HEK293 (cell line): ENCODE measurements around the gene TNNI3K.

Experiments
- CTCF ChIA-PET: fragments of 350-600 bp; formaldehyde crosslinking; extraction: SDS; loops from one replicate; lab custom pipeline; 2021; ENCODE audit warnings: antibody characterized with exemption; lab: Yijun Ruan, JAX
- POLR2A ChIA-PET: fragments of 300-600 bp; formaldehyde crosslinking; extraction: SDS; loops from one replicate; lab custom pipeline; 2020; ENCODE audit warnings: antibody characterized with exemption, inconsistent platforms; lab: Yijun Ruan, JAX
- H3K27ac ChIP-seq: fragments of 200-500 bp; sonication (Bioruptor generic); 2 replicates; pipeline ENCODE4 v1.5.1; 2014; ENCODE audit warnings: low read depth, low read length, control low read depth, inconsistent platforms; ENCODE audit errors: extremely low read depth
- H3K36me3 ChIP-seq, 2 experiments: fragments of 200-500 bp in 1 of 2; sonication (Bioruptor generic) in 1 of 2; 1 replicate in 1 of 2; 2 replicates in 1 of 2; pipeline ENCODE4 v1.5.1; 2014 to 2017; ENCODE audit warnings: inconsistent platforms in 2 of 2, low read length in 2 of 2; ENCODE audit not compliant: control insufficient read depth in 2 of 2, insufficient read depth in 1 of 2
- H3K4me1 ChIP-seq: fragments of 200-500 bp; sonication (Bioruptor generic); 2 replicates; pipeline ENCODE4 v1.5.1; 2014; ENCODE audit warnings: mild to moderate bottlenecking, low read length, inconsistent platforms; ENCODE audit not compliant: control insufficient read depth, insufficient read depth
- H3K4me3 ChIP-seq: 2 replicates; pipeline ENCODE4 v1.5.1; 2011; ENCODE audit warnings: low read depth, mild to moderate bottlenecking, control low read depth, low read length, moderate library complexity
- H3K9me3 ChIP-seq: fragments of 200-500 bp; sonication (Bioruptor generic); 2 replicates; pipeline ENCODE4 v1.5.1; 2014; ENCODE audit warnings: low read depth, low read length, inconsistent platforms; ENCODE audit not compliant: control insufficient read depth, insufficient read depth
- RBAK ChIP-seq: fragments of 450-650 bp; formaldehyde crosslinking; IDR thresholded peaks from 2 replicates; pipeline ENCODE4 v1.5.1; 2016; ENCODE audit warnings: missing biosample characterization, missing genetic modification characterization
- ZBTB1 ChIP-seq: fragments of 450-650 bp; formaldehyde crosslinking; IDR thresholded peaks from 2 replicates; pipeline ENCODE4 v1.5.1; 2016; ENCODE audit warnings: missing biosample characterization, missing genetic modification characterization
- ZBTB21 ChIP-seq: fragments of 450-650 bp; formaldehyde crosslinking; IDR thresholded peaks from 2 replicates; pipeline ENCODE4 v1.5.1; 2017; ENCODE audit warnings: missing biosample characterization, missing genetic modification characterization
- ZBTB7A ChIP-seq: fragments of 450-650 bp; formaldehyde crosslinking; IDR thresholded peaks from 2 replicates; pipeline ENCODE4 v1.5.1; 2016; ENCODE audit warnings: low read depth, missing biosample characterization, missing genetic modification characterization
- ZEB2 ChIP-seq: fragments of 450-650 bp; formaldehyde crosslinking; IDR thresholded peaks from 2 replicates; pipeline ENCODE4 v1.5.1; 2016; ENCODE audit warnings: missing biosample characterization, missing genetic modification characterization
- ZNF114 ChIP-seq: fragments of 450-650 bp; formaldehyde crosslinking; IDR thresholded peaks from 2 replicates; pipeline ENCODE4 v1.5.0; 2017; ENCODE audit warnings: missing biosample characterization, missing genetic modification characterization
- ZNF155 ChIP-seq: fragments of 450-650 bp; formaldehyde crosslinking; IDR thresholded peaks from 2 replicates; pipeline ENCODE4 v1.5.1; 2016; ENCODE audit warnings: missing biosample characterization, missing genetic modification characterization
- ZNF2 ChIP-seq: fragments of 450-650 bp; formaldehyde crosslinking; IDR thresholded peaks from 2 replicates; pipeline ENCODE4 v1.5.1; 2016; ENCODE audit warnings: missing biosample characterization, missing genetic modification characterization
- ZNF211 ChIP-seq: fragments of 450-650 bp; formaldehyde crosslinking; IDR thresholded peaks from 2 replicates; pipeline ENCODE4 v1.5.1; 2016; ENCODE audit warnings: low read depth, missing biosample characterization, missing genetic modification characterization
- ZNF239 ChIP-seq: fragments of 450-650 bp; formaldehyde crosslinking; IDR thresholded peaks from 2 replicates; pipeline ENCODE4 v1.5.1; 2016; ENCODE audit warnings: missing biosample characterization, missing genetic modification characterization
- ZNF274 ChIP-seq, 2 experiments: fragments of 200-500 bp in 1 of 2; fragments of 450-650 bp in 1 of 2; sonication (Bioruptor generic) in 1 of 2; formaldehyde crosslinking in 1 of 2; IDR thresholded peaks; 2 replicates each; pipeline versions ENCODE4 v1.5.1 to v1.6.1; 2014 to 2016; ENCODE audit warnings: borderline replicate concordance in 1 of 2, inconsistent platforms in 1 of 2, low read length in 1 of 2, missing biosample characterization in 1 of 2, missing genetic modification characterization in 1 of 2
- ZNF335 ChIP-seq: fragments of 450-650 bp; formaldehyde crosslinking; conservative IDR thresholded peaks from 2 replicates; pipeline ENCODE4 v1.5.1; 2016; ENCODE audit warnings: missing biosample characterization, missing genetic modification characterization
- ZNF354C ChIP-seq: fragments of 450-650 bp; formaldehyde crosslinking; IDR thresholded peaks from 2 replicates; pipeline ENCODE4 v1.5.1; 2016; ENCODE audit warnings: missing biosample characterization, missing genetic modification characterization, low read depth, borderline replicate concordance
- ZNF404 ChIP-seq: fragments of 450-650 bp; formaldehyde crosslinking; IDR thresholded peaks from 2 replicates; pipeline ENCODE4 v1.5.1; 2017; ENCODE audit warnings: missing biosample characterization, missing genetic modification characterization
- ZNF426 ChIP-seq: fragments of 450-650 bp; formaldehyde crosslinking; IDR thresholded peaks from 2 replicates; pipeline ENCODE4 v1.5.1; 2017; ENCODE audit warnings: missing biosample characterization, missing genetic modification characterization, mild to moderate bottlenecking, inconsistent platforms, moderate library complexity
- ZNF510 ChIP-seq: fragments of 450-650 bp; formaldehyde crosslinking; IDR thresholded peaks from 2 replicates; pipeline ENCODE4 v1.5.1; 2018; ENCODE audit warnings: mild to moderate bottlenecking, missing genetic modification characterization, missing biosample characterization; ENCODE audit not compliant: insufficient replicate concordance
- ZNF623 ChIP-seq: fragments of 450-650 bp; formaldehyde crosslinking; IDR thresholded peaks from 2 replicates; pipeline ENCODE4 v1.5.1; 2016; ENCODE audit warnings: missing biosample characterization, missing genetic modification characterization
- ZNF658 ChIP-seq: fragments of 450-650 bp; formaldehyde crosslinking; IDR thresholded peaks from 2 replicates; pipeline ENCODE4; 2016; ENCODE audit warnings: missing biosample characterization, missing genetic modification characterization
- ZNF701 ChIP-seq: fragments of 450-650 bp; formaldehyde crosslinking; IDR thresholded peaks from 2 replicates; pipeline ENCODE4 v1.5.1; 2016; ENCODE audit warnings: missing biosample characterization, missing genetic modification characterization
- ZNF768 ChIP-seq: fragments of 450-650 bp; formaldehyde crosslinking; IDR thresholded peaks from 2 replicates; pipeline ENCODE4 v1.5.1; 2018; ENCODE audit warnings: missing biosample characterization, mild to moderate bottlenecking, missing genetic modification characterization
- ZNF777 ChIP-seq: fragments of 450-650 bp; formaldehyde crosslinking; IDR thresholded peaks from 2 replicates; pipeline ENCODE4 v1.5.1; 2017; ENCODE audit warnings: missing biosample characterization, missing genetic modification characterization, borderline replicate concordance
- ZNF837 ChIP-seq: fragments of 450-650 bp; formaldehyde crosslinking; IDR thresholded peaks from 2 replicates; pipeline ENCODE4 v1.5.1; 2016; ENCODE audit warnings: missing biosample characterization, missing genetic modification characterization
- TF ChIP-seq, protein P1 (sequence below): fragments of 450-650 bp; formaldehyde crosslinking; IDR thresholded peaks from 2 replicates; pipeline ENCODE4; 2016; ENCODE audit warnings: missing biosample characterization, missing genetic modification characterization
- TF ChIP-seq, protein P2 (sequence below): fragments of 450-650 bp; formaldehyde crosslinking; IDR thresholded peaks from 2 replicates; pipeline ENCODE4 v1.5.1; 2016; ENCODE audit warnings: missing biosample characterization, missing genetic modification characterization
- TF ChIP-seq, protein P3 (sequence below): fragments of 450-650 bp; formaldehyde crosslinking; IDR thresholded peaks from 2 replicates; pipeline ENCODE4 v1.5.1; 2016; ENCODE audit warnings: missing biosample characterization, missing genetic modification characterization
- TF ChIP-seq, protein P4 (sequence below): fragments of 450-650 bp; IDR thresholded peaks from 2 replicates; pipeline ENCODE4 v1.5.1; 2018; ENCODE audit warnings: missing biosample characterization, missing genetic modification characterization

The TNNI3K gene

DNA sequence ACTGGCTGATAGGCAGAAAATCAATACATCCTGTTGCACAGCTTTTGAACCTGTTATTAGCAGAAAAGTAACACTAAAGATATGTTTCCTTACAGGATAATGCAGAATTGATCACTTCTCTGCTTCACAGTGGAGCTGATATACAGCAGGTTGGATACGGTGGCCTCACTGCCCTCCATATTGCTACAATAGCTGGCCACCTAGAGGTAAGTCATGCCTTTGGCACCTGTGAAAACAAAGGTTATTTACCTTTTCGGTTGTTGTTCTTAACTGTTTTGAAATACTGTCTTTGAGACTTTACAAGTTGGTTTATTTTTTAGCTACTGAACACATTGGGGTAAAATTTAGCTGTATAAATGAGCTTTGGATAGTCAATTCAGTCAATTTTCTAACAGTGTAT, 36.3 kb downstream of the TNNI3K start:
- Histone ChIP-seq H3K9me3 (no peaks in the 10 kb centered on the region), H3K4me1 (no peaks in the 10 kb centered on the region), H3K27ac (no peak overlapping the region), H3K36me3 (no peaks in the 10 kb centered on the region), H3K4me3 (no peak overlapping the region)
- ChIA-PET POLR2A (no interaction called here), CTCF (no interaction called here)
- TF ChIP-seq ZNF777 (tag by site-specific recombination) (no peak), ZBTB1 (tag by site-specific recombination) (no peak), ZNF155 (tag by site-specific recombination) (no peak), ZNF510 (tag by site-specific recombination) (no peak), ZNF658 (no peak), RBAK (tag by site-specific recombination) (no peak)

DNA sequence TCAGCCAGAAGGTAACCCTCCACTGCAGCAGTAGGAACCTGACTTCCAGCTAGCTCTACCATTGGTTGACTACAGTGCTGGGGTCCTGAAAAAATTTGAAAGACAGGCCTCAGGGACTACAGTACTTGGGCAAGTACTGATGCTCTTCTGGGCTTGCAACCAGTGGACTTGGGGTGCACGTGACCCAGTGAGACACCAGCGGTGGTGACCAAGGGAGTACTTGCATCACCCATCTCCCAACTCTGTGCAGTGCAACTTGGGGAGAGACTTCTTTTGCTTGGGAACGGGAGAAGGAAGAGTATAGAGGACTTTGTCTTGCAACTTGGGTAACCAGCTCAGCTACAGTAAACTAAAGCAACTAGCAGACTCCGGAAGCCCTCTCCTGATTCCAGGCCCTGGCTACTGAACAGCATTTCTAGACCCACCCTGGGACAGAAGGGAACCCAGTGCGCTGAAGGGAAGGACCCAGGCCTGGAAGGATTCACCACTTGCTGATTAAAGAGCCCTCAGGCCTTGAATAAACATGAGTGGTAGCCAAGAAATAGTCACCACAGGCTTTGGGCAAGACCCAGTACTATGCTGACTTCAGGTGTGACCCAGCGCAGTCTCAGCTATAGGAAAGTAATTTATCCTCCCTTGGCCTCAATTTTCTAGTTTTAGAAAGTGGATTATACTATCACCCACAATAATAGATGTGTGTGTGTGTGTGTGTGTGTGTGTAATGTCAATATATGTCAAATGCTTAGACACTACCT, 45.6 kb downstream of the TNNI3K start:
- no peak overlapping the region for H3K27ac ChIP-seq
- TF ChIP-seq ZNF777 (tag by site-specific recombination) (no peak), ZNF623 (no peak), ZNF404 (tag by site-specific recombination) (no peak), ZNF211 (tag by site-specific recombination) (no peak), ZNF354C (no peak), ZEB2 (tag by site-specific recombination) (no peak), ZNF426 (tag by site-specific recombination) (no peak), ZNF2 (tag by site-specific recombination) (no peak), ZBTB21 (tag by site-specific recombination) (no peak), ZNF768 (tag by site-specific recombination) (no peak), ZBTB7A (tag by site-specific recombination) (no peak), ZNF239 (tag by site-specific recombination) (no peak)
- TF ChIP-seq, protein P1, sequence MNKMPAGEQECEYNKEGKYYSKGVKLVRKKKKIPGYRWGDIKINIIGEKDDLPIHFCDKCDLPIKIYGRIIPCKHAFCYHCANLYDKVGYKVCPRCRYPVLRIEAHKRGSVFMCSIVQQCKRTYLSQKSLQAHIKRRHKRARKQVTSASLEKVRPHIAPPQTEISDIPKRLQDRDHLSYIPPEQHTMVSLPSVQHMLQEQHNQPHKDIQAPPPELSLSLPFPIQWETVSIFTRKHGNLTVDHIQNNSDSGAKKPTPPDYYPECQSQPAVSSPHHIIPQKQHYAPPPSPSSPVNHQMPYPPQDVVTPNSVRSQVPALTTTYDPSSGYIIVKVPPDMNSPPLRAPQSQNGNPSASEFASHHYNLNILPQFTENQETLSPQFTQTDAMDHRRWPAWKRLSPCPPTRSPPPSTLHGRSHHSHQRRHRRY (tag by site-specific recombination) = no peak
- TF ChIP-seq, protein P2, sequence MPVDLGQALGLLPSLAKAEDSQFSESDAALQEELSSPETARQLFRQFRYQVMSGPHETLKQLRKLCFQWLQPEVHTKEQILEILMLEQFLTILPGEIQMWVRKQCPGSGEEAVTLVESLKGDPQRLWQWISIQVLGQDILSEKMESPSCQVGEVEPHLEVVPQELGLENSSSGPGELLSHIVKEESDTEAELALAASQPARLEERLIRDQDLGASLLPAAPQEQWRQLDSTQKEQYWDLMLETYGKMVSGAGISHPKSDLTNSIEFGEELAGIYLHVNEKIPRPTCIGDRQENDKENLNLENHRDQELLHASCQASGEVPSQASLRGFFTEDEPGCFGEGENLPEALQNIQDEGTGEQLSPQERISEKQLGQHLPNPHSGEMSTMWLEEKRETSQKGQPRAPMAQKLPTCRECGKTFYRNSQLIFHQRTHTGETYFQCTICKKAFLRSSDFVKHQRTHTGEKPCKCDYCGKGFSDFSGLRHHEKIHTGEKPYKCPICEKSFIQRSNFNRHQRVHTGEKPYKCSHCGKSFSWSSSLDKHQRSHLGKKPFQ (tag by site-specific recombination) = no peak
- CTCF ChIA-PET = no interaction called here

DNA sequence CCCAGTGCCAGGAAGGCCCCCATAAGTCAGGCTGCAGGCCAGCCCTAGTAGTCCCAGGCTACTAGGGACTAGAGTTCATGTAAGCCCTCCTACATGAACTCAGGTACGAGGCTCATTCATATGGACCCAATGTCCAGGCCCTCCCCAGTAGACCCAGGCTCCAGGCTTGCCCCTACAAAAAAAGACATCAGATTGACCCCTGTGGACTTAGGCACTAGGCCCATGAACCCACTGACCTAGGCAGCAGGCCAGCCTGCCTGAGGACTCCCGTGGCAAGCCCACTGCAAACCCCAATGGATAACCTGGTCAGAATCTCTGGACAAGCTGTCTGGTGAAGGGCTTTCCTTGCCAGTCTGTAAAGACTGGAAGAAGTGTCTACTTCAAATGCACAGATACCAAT, 51.2 kb downstream of the TNNI3K start:
- Histone ChIP-seq H3K36me3 (no peaks in the 10 kb centered on the region), H3K4me1 (no peaks in the 10 kb centered on the region), H3K4me3 (no peak overlapping the region), H3K27ac (no peak overlapping the region), H3K9me3 (no peaks in the 10 kb centered on the region)
- ChIA-PET POLR2A (no interaction called here), CTCF (no interaction called here)
- TF ChIP-seq ZNF837 (tag by site-specific recombination) (no peak), ZNF114 (tag by site-specific recombination) (no peak), ZNF701 (no peak), ZNF335 (tag by site-specific recombination) (no peak), ZNF274 (IDR thresholded peaks at IDR 0.05; ENCODE audit: low read length) (no peak), ZNF274 (tag by site-specific recombination; IDR thresholded peaks at IDR 0.05; ENCODE audit: borderline replicate concordance) (no peak)
- TF ChIP-seq, protein P3, sequence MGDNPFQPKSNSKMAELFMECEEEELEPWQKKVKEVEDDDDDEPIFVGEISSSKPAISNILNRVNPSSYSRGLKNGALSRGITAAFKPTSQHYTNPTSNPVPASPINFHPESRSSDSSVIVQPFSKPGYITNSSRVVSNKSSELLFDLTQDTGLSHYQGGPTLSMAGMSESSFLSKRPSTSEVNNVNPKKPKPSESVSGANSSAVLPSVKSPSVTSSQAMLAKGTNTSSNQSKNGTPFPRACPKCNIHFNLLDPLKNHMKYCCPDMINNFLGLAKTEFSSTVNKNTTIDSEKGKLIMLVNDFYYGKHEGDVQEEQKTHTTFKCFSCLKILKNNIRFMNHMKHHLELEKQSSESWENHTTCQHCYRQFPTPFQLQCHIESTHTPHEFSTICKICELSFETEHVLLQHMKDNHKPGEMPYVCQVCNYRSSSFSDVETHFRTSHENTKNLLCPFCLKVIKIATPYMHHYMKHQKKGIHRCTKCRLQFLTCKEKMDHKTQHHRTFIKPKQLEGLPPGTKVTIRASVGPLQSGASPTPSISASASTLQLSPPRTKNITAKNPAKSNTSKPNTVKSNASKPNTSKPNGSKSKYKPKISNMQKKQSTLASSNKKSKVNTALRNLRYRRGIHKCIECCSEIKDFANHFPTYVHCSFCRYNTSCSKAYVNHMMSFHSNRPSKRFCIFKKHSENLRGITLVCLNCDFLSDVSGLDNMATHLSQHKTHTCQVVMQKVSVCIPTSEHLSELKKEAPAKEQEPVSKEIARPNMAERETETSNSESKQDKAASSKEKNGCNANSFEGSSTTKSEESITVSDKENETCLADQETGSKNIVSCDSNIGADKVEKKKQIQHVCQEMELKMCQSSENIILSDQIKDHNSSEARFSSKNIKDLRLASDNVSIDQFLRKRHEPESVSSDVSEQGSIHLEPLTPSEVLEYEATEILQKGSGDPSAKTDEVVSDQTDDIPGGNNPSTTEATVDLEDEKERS (tag by site-specific recombination) = no peak
- TF ChIP-seq, protein P4, sequence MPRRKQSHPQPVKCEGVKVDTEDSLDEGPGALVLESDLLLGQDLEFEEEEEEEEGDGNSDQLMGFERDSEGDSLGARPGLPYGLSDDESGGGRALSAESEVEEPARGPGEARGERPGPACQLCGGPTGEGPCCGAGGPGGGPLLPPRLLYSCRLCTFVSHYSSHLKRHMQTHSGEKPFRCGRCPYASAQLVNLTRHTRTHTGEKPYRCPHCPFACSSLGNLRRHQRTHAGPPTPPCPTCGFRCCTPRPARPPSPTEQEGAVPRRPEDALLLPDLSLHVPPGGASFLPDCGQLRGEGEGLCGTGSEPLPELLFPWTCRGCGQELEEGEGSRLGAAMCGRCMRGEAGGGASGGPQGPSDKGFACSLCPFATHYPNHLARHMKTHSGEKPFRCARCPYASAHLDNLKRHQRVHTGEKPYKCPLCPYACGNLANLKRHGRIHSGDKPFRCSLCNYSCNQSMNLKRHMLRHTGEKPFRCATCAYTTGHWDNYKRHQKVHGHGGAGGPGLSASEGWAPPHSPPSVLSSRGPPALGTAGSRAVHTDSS = no peak

More for the DNA sequence above, 45.6 kb downstream of the TNNI3K start:
- Histone ChIP-seq H3K4me3 (no peak overlapping the region), H3K36me3 (no peaks in the 10 kb centered on the region), H3K4me1 (no peaks in the 10 kb centered on the region), H3K9me3 (no peaks in the 10 kb centered on the region)
- POLR2A ChIA-PET = no interaction called here
